CD4-positive, alpha-beta T cell (primary cell): ENCODE data around the gene NRXN3. TPM values are rescaled to one million over a fixed set of nuclear protein-coding genes. Genes with fewer than 3 reads are reported as not detected.

Experiments used
- ATAC-seq: fragments of 200-7000 bp; cut with Tn5 transposase; one replicate; pipeline ENCODE4 v1.10.0; 2022; ENCODE audit warnings: mild to moderate bottlenecking; ENCODE audit not compliant: poor library complexity
- CTCF ChIA-PET: fragments of 350-600 bp; sonication (Branson Sonifier 250); formaldehyde crosslinking; loops from one replicate; lab custom pipeline; 2021; ENCODE audit warnings: antibody characterized with exemption, inconsistent platforms; lab: Charles Lee
- POLR2A ChIA-PET: fragments of 350-600 bp; sonication (Branson Sonifier 250); formaldehyde crosslinking; loops from one replicate; lab custom pipeline; 2021; ENCODE audit warnings: antibody characterized with exemption, inconsistent platforms; lab: Charles Lee
- DNase-seq, 14 experiments: peaks; one replicate each; pipeline ENCODE4 v3.0.0-alpha.2; 2013 to 2020; ENCODE audit warnings: mixed read lengths in 2 of 14
- H3K27ac ChIP-seq, 2 donors: one replicate each; pipeline versions ENCODE4 v1.5.1 to v1.7.0; 2013; ENCODE audit warnings: low read length in 2 of 2, low read depth in 1 of 2, mild to moderate bottlenecking in 1 of 2
- H3K27me3 ChIP-seq, 2 experiments: 1 replicate in 1 of 2; 2 replicates in 1 of 2; pipeline versions ENCODE4 v1.6.1 to v1.7.0; 2013; ENCODE audit warnings: low read length in 2 of 2, control low read depth in 1 of 2, mild to moderate bottlenecking in 1 of 2, moderate library complexity in 1 of 2; ENCODE audit not compliant: insufficient read depth in 2 of 2, control insufficient read depth in 1 of 2
- H3K36me3 ChIP-seq: one replicate; pipeline ENCODE4 v1.6.1; 2013; ENCODE audit warnings: low read length, control low read depth; ENCODE audit not compliant: insufficient read depth
- H3K4me1 ChIP-seq: one replicate; pipeline ENCODE4 v1.6.1; 2013; ENCODE audit warnings: low read length, control low read depth; ENCODE audit not compliant: insufficient read depth
- H3K4me3 ChIP-seq: one replicate; pipeline ENCODE4 v1.5.1; 2013; ENCODE audit warnings: mild to moderate bottlenecking, low read length, moderate library complexity
- H3K9me3 ChIP-seq, 2 experiments: 1 replicate in 1 of 2; 2 replicates in 1 of 2; pipeline versions ENCODE4 v1.6.1 to v1.7.0; 2013; ENCODE audit warnings: low read length in 2 of 2, mild to moderate bottlenecking in 2 of 2, control low read depth in 1 of 2, moderate library complexity in 1 of 2; ENCODE audit not compliant: control insufficient read depth in 1 of 2, insufficient read depth in 1 of 2
- H3K27ac Mint-ChIP-seq: one replicate; pipeline ENCODE4 v1.8.0; 2020; ENCODE audit warnings: mixed read lengths
- H3K27me3 Mint-ChIP-seq: one replicate; pipeline ENCODE4 v1.8.0; 2021; ENCODE audit warnings: mixed read lengths
- H3K36me3 Mint-ChIP-seq: one replicate; pipeline ENCODE4 v1.8.0; 2021; ENCODE audit warnings: low read depth, mixed read lengths
- H3K4me1 Mint-ChIP-seq: one replicate; pipeline ENCODE4 v1.8.0; 2021; ENCODE audit warnings: low read depth, mixed read lengths
- H3K4me3 Mint-ChIP-seq: one replicate; pipeline ENCODE4 v1.8.0; 2020; ENCODE audit warnings: mild to moderate bottlenecking, mixed read lengths
- H3K9me3 Mint-ChIP-seq: one replicate; pipeline ENCODE4 v1.8.0; 2020; ENCODE audit warnings: mixed read lengths
- CTCF ChIP-seq: fragments of 200-600 bp; IDR thresholded peaks from one replicate; pipeline ENCODE4 v1.8.0; 2022; ENCODE audit warnings: antibody characterized with exemption, mild to moderate bottlenecking
- intact Hi-C, 2 experiments: fragments of 100-400 bp; cut with DNase I in 1 of 2; cut with micrococcal nuclease in 1 of 2; formaldehyde crosslinking; loops; one replicate each; pipeline versions ENCODE4 v1.15.1 to v1.9.0; 2023 to 2025; cut with DNase I, micrococcal nuclease
- total RNA-seq, 174 experiments: library from RNA in 2 of 174; stranded (reverse) in 2 of 174; gene quantifications; one replicate each; pipeline ENCODE4 v1.2.3 and lab custom pipeline; 2021 to 2026

NRXN3 gene
- total RNA-seq, 2 experiments from 2014 or later = not detected

DNA sequence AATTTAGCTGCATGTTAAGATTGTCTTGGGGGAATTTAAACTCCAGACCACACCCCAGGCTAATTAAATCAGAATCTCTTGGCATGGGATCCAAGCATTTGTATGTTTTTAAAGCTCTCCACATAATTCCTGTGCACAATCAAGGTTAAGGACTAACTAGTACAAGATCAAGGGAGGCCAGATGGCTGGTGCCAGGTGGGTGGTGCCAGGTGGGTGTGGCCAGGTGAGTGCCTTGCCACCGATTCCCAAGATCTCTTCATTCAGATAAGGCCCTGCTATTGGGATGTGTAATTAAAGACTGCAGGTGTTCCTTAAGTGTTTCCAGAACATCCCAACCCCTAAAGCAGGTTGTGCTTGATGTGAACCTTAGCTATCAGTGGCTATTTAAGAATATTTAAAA is 75.1 kb downstream of the NRXN3 start:
- no peak overlapping the region for H3K4me3 Mint-ChIP-seq
- Histone ChIP-seq H3K4me1 (no peaks in the 10 kb centered on the region), H3K4me3 (no peak overlapping the region), H3K27ac (no peak overlapping the region), H3K9me3 (peaks cover 0 to 14% of the 10 kb centered on the region in 2 experiments), H3K36me3 (no peaks in the 10 kb centered on the region), H3K27me3 (no peaks in the 10 kb centered on the region)
- DNase-seq (no peak), ATAC-seq (no peak)
- ChIA-PET CTCF (no interaction called here), POLR2A (no interaction called here)
- intact Hi-C loops = no loop called here
- no peaks in the 10 kb centered on the region for H3K9me3 Mint-ChIP-seq
- H3K36me3 Mint-ChIP-seq = no peaks in the 10 kb centered on the region
- no peaks in the 10 kb centered on the region for H3K4me1 Mint-ChIP-seq
- no peak overlapping the region for H3K27ac Mint-ChIP-seq
- no peak for TF ChIP-seq CTCF
- no peaks in the 10 kb centered on the region for H3K27me3 Mint-ChIP-seq

GRCh38 chr14:78248501-78249090 is 78.4 kb downstream of the NRXN3 start:
- H3K27me3 ChIP-seq = peaks cover 0 to 3% of the 10 kb centered on the region in 2 experiments
- peaks cover 0 to 8% of the 10 kb centered on the region in 2 experiments for H3K9me3 ChIP-seq
- ATAC-seq (no peak), DNase-seq (no peak)
- H3K4me3 ChIP-seq = no peak overlapping the region
- CTCF ChIA-PET = no interaction called here
- no peak overlapping the region for H3K4me3 Mint-ChIP-seq
- H3K27me3 Mint-ChIP-seq = no peaks in the 10 kb centered on the region
- no peaks in the 10 kb centered on the region for H3K9me3 Mint-ChIP-seq
- intact Hi-C loops = no loop called here
- H3K27ac ChIP-seq = no peak overlapping the region
- TF ChIP-seq CTCF = no peak
- H3K27ac Mint-ChIP-seq = no peak overlapping the region
- H3K4me1 ChIP-seq = no peaks in the 10 kb centered on the region
- no peaks in the 10 kb centered on the region for H3K36me3 ChIP-seq
- H3K36me3 Mint-ChIP-seq = no peaks in the 10 kb centered on the region
- POLR2A ChIA-PET = no interaction called here
- no peaks in the 10 kb centered on the region for H3K4me1 Mint-ChIP-seq

- ATAC-seq (no peak), DNase-seq (no peak)
- POLR2A ChIA-PET = no interaction called here
- H3K4me3 Mint-ChIP-seq = no peak overlapping the region
- Histone ChIP-seq H3K9me3 (peaks cover 0 to 3% of the 10 kb centered on the region in 2 experiments), H3K4me1 (no peaks in the 10 kb centered on the region), H3K27ac (no peak overlapping the region), H3K36me3 (no peaks in the 10 kb centered on the region), H3K4me3 (no peak overlapping the region), H3K27me3 (peaks cover 0 to 3% of the 10 kb centered on the region in 2 experiments)
- intact Hi-C loops = no loop called here
- CTCF ChIA-PET = no interaction called here
- H3K9me3 Mint-ChIP-seq = no peaks in the 10 kb centered on the region
- H3K36me3 Mint-ChIP-seq = no peaks in the 10 kb centered on the region
- H3K27me3 Mint-ChIP-seq = peaks cover 5% of the 10 kb centered on the region
- H3K27ac Mint-ChIP-seq = no peak overlapping the region
- H3K4me1 Mint-ChIP-seq = no peaks in the 10 kb centered on the region
- TF ChIP-seq CTCF = no peak
Observed at GRCh38 chr14:78251308-78251707, 81.1 kb downstream of the NRXN3 start.
